Upper lobe of right lung (tissue), 1 donor: ENCODE results near the gene IMMP2L. TPM values are rescaled to one million over a fixed set of nuclear protein-coding genes. Genes with fewer than 3 reads are reported as not detected.

ENCODE experiments used
- ATAC-seq: fragments of 200-7000 bp; cut with Tn5 transposase; one replicate; pipeline ENCODE4 v1.9.1; 2020; ENCODE audit warnings: mild to moderate bottlenecking, moderate library complexity
- DNase-seq: peaks from one replicate; pipeline ENCODE4 v3.0.0-alpha.2; 2020
- H3K27ac ChIP-seq: fragments of 200-600 bp; one replicate; pipeline ENCODE4 v1.8.0; 2022
- H3K27me3 ChIP-seq: fragments of 200-600 bp; one replicate; pipeline ENCODE4 v1.8.0; 2022; ENCODE audit warnings: mild to moderate bottlenecking
- H3K36me3 ChIP-seq: fragments of 200-600 bp; one replicate; pipeline ENCODE4 v1.8.0; 2022
- H3K4me1 ChIP-seq: fragments of 200-600 bp; one replicate; pipeline ENCODE4 v1.8.0; 2022
- H3K4me3 ChIP-seq: fragments of 200-600 bp; one replicate; pipeline ENCODE4 v1.8.0; 2022; ENCODE audit warnings: mild to moderate bottlenecking
- H3K9me3 ChIP-seq: fragments of 200-600 bp; one replicate; pipeline ENCODE4 v1.8.0; 2022
- intact Hi-C: fragments of 100-400 bp; cut with DNase I; formaldehyde crosslinking; loops from one replicate; pipeline ENCODE4 v1.11.0; 2022
- total RNA-seq: library from RNA; stranded (reverse); fragmentation: NEBNext Ultra II Directional; extraction: Animal tissue kit (Norgen Biotek cat#: 25700); gene quantifications from one replicate; pipeline ENCODE4 v1.2.1, GENCODE V29; 2021
- TF ChIP-seq, protein P1 (sequence below): fragments of 200-600 bp; IDR thresholded peaks from one replicate; pipeline ENCODE4 v1.8.0; 2022; ENCODE audit warnings: antibody characterized with exemption
- donor health status: DM: no; HTN: yes; CAD: no; lungs with severe emphysema.

Gene IMMP2L
- total RNA-seq, 1 donor from 2014 or later: 22.0 TPM

DNA sequence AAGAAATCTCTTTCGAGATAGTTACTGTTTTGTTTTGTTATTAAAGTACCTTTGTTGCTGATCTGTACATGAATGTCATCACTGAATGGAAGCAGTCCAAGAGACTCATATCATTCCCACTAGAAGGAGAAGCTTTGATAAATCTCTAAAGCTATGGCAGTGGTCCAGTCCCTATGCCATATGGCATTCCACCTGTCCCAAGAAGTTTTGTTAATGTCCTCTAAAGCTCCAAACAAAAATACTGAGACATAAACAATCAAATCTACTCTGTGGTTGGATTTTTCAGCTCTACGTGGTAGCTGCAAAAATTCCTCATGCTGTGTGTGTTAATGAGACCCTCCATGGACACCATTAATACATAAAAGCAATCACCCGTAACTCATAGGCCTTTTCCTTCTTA, 377.3 kb downstream of the IMMP2L start:
- TF ChIP-seq, protein P1, sequence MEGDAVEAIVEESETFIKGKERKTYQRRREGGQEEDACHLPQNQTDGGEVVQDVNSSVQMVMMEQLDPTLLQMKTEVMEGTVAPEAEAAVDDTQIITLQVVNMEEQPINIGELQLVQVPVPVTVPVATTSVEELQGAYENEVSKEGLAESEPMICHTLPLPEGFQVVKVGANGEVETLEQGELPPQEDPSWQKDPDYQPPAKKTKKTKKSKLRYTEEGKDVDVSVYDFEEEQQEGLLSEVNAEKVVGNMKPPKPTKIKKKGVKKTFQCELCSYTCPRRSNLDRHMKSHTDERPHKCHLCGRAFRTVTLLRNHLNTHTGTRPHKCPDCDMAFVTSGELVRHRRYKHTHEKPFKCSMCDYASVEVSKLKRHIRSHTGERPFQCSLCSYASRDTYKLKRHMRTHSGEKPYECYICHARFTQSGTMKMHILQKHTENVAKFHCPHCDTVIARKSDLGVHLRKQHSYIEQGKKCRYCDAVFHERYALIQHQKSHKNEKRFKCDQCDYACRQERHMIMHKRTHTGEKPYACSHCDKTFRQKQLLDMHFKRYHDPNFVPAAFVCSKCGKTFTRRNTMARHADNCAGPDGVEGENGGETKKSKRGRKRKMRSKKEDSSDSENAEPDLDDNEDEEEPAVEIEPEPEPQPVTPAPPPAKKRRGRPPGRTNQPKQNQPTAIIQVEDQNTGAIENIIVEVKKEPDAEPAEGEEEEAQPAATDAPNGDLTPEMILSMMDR: no peak
- Histone ChIP-seq H3K9me3 (no peaks in the 10 kb centered on the region), H3K27ac (no peak overlapping the region), H3K4me3 (no peak overlapping the region), H3K4me1 (no peaks in the 10 kb centered on the region), H3K36me3 (no peaks in the 10 kb centered on the region), H3K27me3 (no peaks in the 10 kb centered on the region)
- DNase-seq (no peak), ATAC-seq (no peak)
- intact Hi-C loops: no loop called here

DNA sequence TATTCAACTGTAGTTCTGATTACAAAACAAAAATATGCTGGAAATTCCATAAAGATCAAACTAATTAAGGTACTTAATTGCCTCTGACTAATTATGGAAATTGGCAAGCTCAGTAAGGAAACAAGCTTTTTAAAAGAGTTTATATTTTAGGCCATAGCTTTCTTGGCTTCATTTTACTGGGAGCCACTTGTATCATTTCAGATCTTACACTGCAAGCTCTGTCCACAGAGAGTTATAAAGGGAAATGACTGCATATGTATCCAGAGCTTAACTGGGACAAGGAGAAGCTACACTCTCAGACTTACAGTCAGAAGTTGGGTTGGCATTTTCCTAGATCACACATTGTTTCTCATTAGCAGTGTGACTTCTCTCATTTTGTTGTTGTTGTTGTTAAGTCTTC, 379.0 kb downstream of the IMMP2L start:
- no peak overlapping the region for H3K4me3 ChIP-seq
- H3K27me3 ChIP-seq: no peaks in the 10 kb centered on the region
- H3K4me1 ChIP-seq: no peaks in the 10 kb centered on the region
- TF ChIP-seq, protein P1: no peak
- no peak overlapping the region for H3K27ac ChIP-seq
- intact Hi-C loops: no loop called here
- H3K36me3 ChIP-seq: no peaks in the 10 kb centered on the region
- no peak for ATAC-seq
- no peaks in the 10 kb centered on the region for H3K9me3 ChIP-seq
- no peak for DNase-seq

DNA sequence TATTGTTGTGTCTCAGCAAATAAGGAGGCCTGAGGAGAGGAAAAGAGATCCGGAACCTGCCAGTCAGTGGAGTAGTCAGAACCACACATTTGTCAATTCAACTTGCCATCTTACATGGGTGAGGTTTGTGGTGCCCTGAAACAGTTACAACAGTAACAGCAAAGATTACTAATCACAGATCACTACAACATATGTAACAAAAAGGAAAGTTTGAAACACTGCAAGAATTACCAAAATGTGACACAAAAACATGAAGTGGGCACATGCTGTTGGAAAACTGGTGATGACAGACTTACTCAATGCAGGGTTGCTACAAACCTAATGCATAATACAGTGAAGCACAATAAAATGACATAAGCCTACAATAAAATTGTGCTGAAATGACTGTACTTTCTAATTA, 382.0 kb downstream of the IMMP2L start:
- DNase-seq (no peak), ATAC-seq (no peak)
- H3K4me1 ChIP-seq: no peaks in the 10 kb centered on the region
- no peaks in the 10 kb centered on the region for H3K27me3 ChIP-seq
- no peak overlapping the region for H3K4me3 ChIP-seq
- intact Hi-C loops: no loop called here
- TF ChIP-seq, protein P1: no peak
- H3K9me3 ChIP-seq: no peaks in the 10 kb centered on the region
- no peaks in the 10 kb centered on the region for H3K36me3 ChIP-seq
- H3K27ac ChIP-seq: no peak overlapping the region

DNA sequence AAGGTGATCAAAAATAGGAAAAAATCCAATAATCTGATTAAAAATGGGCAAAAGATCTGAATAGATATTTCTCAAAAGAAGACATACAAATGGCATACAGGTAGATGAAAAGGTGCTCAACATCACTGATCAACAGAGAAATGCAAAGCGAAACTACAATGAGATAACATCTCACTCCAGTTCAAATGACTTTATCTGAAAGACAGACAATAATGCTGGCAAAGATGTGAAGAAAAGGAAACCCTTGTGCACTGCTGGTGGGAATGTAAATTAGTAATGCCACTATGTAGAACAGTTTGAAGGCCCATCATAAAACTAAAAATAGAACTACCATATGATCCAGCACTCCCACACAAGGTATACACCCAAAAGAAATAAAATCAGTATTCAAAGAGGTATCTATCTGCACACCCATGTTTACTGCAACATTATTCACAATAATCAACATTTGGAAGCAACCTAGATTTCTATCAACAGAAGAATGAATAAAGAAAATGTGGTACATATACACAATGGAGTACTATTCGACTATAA, 386.3 kb downstream of the IMMP2L start:
- DNase-seq (no peak), ATAC-seq (no peak)
- H3K36me3 ChIP-seq: no peaks in the 10 kb centered on the region
- no peak overlapping the region for H3K27ac ChIP-seq
- no peaks in the 10 kb centered on the region for H3K9me3 ChIP-seq
- no peaks in the 10 kb centered on the region for H3K27me3 ChIP-seq
- TF ChIP-seq, protein P1: no peak
- intact Hi-C loops: no loop called here
- H3K4me3 ChIP-seq: no peak overlapping the region
- no peaks in the 10 kb centered on the region for H3K4me1 ChIP-seq

DNA sequence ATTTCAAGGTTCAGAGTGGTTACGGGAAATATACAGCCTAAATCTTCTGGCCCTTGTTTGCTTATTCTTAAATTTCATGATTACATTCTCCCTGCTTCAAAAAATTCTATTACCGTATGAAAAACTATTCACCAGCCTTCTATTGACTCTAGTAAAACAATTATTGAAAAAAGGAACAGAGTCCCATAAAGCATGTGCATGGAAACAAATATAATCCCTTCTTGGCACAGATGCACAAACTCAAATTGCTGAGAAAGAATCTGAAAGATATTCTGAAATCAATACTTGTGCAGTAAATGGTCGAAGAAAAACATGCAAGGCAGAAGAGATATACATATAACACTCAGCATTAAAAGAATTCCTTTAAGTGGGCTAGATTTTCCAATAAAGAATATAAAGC, 387.8 kb downstream of the IMMP2L start:
- no peak overlapping the region for H3K27ac ChIP-seq
- DNase-seq (no peak), ATAC-seq (no peak)
- intact Hi-C loops: no loop called here
- no peak overlapping the region for H3K4me3 ChIP-seq
- no peaks in the 10 kb centered on the region for H3K36me3 ChIP-seq
- no peaks in the 10 kb centered on the region for H3K4me1 ChIP-seq
- TF ChIP-seq, protein P1: no peak
- H3K9me3 ChIP-seq: no peaks in the 10 kb centered on the region
- no peaks in the 10 kb centered on the region for H3K27me3 ChIP-seq

DNA sequence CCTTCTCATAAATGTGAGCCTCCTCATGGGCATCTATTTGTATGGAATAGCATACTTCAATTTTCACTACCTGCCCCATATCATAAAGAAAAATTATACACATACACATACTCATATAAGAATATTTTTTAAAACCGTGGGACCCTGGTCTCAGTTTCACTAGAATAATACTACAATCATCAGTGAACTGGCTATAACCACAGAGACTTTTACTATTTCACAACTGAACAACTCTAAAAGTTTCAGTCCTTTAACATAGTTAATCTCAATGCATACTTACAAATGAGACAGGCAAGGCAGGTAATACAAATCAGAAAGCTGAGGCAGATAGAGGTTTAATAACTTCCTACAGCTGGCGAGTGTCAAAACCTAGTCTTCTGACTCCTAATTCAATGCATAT, 388.3 kb downstream of the IMMP2L start:
- H3K4me1 ChIP-seq: no peaks in the 10 kb centered on the region
- intact Hi-C loops: no loop called here

More for the DNA sequence above, 388.3 kb downstream of the IMMP2L start:
- Histone ChIP-seq H3K36me3 (no peaks in the 10 kb centered on the region), H3K9me3 (no peaks in the 10 kb centered on the region), H3K27ac (no peak overlapping the region), H3K27me3 (no peaks in the 10 kb centered on the region), H3K4me3 (no peak overlapping the region)
- TF ChIP-seq, protein P1: no peak
- DNase-seq (no peak), ATAC-seq (no peak)
